ENCODE results near the gene IGIP.

Gene IGIP

GRCh38 chr5:140125637-140126036, at the start of gene IGIP:
IGIP (plus strand) TSS chr5:140125937; CDS start chr5:140128477, 2,540 bp downstream.
- DNase-seq (ENCODE audit: low read depth in 2 of 2) = no peak

DNA sequence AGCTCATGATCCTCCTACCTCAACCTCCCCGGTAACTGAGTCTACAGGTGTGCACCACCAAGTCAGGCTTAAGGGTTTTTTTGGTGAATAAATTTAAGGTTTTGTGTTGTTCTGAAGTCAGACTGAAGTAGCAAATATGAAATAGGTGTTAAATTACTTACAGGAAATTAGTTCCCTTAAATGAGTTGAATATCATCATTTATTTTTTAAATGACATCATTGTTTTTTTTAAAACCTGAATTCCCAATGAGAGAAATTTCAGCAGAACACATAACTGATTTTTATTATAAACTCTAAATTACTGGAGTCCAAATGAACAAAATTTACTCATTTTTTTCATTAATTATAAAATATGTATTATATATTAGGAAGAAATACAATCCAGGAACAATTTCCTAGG, 49.6 kb upstream of the IGIP start:
- no peak for DNase-seq (ENCODE audit: low read depth in 2 of 2)

DNA sequence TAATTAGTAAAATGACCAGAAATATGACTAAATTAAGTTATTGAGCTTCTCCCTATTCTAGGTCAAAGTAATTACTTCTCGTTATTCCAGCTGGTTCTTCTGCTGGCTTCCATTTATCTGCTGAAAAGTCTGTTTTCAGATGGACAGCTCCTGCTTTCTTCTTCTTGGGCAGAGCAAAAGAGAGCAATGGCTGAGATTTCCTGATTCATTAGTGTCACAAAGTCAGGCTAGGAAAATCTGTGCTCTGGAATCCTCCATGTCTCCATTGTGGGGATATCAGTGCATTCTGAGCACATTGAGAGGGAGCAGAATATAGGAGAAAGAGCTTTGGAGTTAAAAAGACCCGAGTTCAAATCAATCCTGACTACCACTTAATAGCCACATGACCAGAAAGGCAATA, 48.9 kb upstream of the IGIP start:
- DNase-seq (ENCODE audit: low read depth in 2 of 2) = no peak

GRCh38 chr5:140083120-140083519, 42.6 kb upstream of the IGIP start:
- no peak for DNase-seq (ENCODE audit: low read depth in 2 of 2)

DNA sequence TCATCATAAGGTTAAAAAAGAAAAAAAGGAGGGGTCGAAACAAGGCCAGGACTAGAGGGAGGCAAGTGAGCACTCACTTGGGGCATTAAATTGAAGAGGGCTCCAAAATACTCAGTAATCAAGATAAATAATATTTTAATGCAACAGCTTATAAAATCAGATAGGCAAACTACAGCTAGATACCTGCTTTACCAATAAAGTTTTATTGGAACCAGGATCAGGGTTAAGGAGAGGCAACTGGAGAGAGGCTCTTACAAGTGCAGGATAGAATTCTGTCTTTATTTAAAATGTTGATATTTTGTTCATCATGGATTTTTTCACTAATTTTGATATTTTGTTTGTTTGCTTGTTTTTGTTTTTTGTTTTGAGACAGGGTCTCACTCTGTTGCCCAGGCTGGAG, 42.1 kb upstream of the IGIP start:
- DNase-seq (ENCODE audit: low read depth in 2 of 2) = no peak

- DNase-seq (ENCODE audit: low read depth in 2 of 2) = no peak
Measured at GRCh38 chr5:140084541-140084940, 41.2 kb upstream of the IGIP start.

DNA sequence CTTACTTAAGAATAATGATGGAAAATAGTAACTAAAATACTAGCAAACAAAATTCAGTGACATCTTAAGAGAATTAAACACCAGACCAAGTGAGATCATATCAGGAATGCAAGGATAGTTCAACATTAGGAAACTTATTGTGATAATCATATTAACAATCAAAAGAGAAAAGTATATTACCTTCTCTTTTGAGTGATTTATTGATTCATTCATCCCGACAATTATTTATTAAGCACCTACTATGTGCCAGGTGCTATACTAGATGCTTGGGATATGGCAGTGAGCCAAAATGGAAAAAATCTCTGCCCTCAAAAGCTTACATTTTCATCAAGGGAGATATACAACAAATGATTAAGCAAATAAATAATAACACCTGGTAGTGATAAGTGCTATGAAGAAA, 35.5 kb upstream of the IGIP start:
- DNase-seq (ENCODE audit: low read depth in 2 of 2) = no peak

DNA sequence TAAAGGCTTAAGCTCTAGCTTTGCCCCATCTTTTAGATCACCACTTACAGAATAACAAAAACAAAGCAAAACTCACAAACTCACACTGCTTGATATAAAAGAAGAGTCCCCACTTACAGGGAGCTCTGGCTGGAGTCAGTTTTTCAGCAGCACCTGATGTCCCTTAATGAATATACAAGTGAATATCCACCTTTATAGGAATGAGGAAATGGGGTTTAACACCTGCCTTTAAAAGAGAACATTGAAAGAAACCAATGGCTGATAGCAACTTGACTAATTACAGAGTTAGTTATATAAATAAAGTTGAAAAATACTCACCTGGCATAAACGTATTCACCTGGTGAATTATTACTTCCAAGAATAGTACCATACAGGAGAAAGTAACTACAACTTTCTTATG, 32.6 kb upstream of the IGIP start:
- DNase-seq (ENCODE audit: low read depth in 2 of 2) = no peak

DNA sequence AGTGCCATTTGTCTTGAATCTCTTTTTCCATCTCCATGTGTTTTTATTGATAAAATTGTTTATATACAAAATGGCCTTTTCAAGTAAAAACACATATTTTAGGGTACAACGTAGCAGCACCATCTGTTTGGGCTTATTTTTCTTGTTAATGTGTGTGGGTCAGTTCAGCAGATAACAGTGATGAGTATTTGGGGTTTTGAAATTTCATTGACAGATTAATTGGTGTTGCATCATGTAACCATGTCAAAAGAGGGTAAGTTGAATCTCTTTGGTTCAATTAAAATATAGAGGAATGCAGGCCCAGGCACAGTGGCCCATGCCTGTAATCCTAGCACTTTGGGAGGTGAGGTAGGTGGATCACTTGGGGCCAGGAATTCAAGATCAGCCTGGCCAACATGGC, 31.9 kb upstream of the IGIP start:
- no peak for DNase-seq (ENCODE audit: low read depth in 2 of 2)

- no peak for DNase-seq (ENCODE audit: low read depth in 2 of 2)
Measured at GRCh38 chr5:140094889-140095288, 30.8 kb upstream of the IGIP start.

- no peak for DNase-seq (ENCODE audit: low read depth in 2 of 2)
Measured at GRCh38 chr5:140101179-140101578, 24.6 kb upstream of the IGIP start.

DNA sequence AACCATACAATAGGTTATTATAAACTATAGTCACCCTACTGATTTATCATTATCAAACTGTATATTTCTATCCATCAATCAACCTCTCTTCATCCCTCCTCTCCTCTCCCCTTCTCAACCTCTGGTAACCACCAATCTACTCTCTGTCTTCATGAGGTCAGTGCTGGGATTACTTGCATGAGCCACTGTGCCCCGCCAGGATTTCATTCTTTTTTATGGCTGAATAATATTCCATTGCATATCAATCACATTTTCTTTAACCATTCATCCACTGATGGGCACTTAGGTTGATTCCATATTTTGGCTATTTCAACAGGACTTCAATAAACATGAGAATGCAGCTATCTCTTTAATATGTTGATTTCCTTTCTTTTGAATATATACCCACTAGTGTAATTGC, 22.6 kb upstream of the IGIP start:
- DNase-seq (ENCODE audit: low read depth in 2 of 2) = no peak

- DNase-seq (ENCODE audit: low read depth in 2 of 2) = no peak
Measured at GRCh38 chr5:140104100-140104499, 21.6 kb upstream of the IGIP start.

GRCh38 chr5:140106101-140106500, 19.6 kb upstream of the IGIP start:
- no peak for DNase-seq (ENCODE audit: low read depth in 2 of 2)

GRCh38 chr5:140106805-140107311, 18.9 kb upstream of the IGIP start:
- DNase-seq (ENCODE audit: low read depth in 2 of 2) = no peak

DNA sequence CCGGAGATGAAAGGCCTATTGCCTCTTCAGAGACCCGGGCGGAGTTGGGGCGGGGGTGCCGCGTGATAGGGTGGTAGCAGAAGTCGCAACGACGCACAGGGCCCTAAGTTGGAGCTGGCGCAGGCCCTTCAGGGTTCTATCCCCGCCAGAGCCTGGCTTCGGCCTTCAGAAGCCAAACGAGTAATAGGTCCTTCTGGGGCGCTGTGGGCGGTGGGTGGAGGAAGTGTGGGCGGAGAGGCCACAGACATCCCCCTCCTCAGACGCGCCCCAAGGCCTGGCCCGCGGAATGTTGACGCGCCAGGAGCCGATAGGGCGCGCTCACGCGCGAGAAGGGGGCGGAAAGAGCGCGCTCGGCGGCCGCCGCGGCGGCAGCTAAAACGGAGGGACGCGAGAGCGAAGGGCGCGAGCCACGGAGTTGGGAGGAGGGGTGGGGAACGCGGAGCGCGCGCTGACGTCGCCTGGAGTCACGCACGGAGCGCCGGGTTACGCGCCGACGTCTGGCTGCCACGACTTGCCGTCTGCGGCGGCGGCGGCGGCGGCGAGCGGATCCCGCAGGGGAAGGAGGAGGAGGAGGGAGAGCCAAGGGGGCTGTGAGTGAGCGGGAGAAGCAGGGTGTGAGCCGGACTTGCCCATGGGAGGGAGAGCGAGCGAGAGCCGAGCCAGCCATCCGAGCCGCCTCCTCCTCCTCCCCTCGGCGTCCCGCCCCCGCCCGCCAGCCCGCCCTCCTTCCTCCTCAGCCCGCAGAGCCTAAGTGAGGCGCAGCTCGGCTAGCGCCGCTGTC, 18.2 kb upstream of the IGIP start:
- peak; percentile 76 to 78 for DNase-seq (ENCODE audit: low read depth in 2 of 2)

DNA sequence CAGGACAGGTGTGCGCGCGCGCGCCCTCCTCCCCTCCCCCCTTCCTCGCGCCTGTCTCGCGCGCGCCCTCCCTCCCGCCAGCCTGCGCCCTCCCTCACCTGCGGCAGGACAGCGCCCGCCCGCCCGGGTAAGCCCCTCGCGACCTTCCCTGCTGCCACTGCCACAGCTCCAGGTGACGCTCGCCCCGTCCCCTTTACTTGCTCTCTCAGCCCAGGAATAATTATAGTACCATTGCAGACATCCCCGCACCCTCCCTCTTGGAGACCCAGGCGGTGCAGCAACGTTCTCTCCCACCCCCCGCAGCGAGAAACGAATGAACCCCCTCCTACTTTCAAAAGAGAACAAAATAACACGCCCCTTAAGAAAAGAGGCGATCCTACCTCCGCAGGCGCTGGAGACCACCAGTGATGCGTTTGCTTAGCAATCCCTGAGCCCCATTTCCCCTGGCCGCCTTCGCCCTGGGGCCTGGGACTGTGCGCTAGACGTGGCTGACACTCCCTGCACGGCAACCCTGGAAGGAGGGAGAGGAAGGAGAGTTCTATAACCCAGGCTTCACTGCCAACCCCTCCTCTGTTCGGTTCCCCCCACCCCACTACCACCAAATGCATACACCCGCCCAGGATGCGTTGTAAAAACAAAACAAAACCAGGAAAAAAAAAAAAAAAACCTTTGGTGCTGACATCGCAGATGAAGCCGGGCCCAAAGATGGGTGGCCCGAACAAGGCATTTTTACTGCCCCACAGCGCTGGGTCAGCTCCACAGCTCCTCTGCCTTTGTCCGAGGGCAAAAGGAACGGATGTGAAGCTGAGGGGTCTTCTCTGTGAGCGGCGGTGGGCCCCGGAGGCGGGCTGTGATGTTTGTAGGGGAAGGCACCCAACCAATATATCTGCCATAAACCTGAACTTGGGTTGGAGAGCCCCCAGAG, 17.4 kb upstream of the IGIP start:
- DNase-seq (ENCODE audit: low read depth in 2 of 2) = no peak

DNA sequence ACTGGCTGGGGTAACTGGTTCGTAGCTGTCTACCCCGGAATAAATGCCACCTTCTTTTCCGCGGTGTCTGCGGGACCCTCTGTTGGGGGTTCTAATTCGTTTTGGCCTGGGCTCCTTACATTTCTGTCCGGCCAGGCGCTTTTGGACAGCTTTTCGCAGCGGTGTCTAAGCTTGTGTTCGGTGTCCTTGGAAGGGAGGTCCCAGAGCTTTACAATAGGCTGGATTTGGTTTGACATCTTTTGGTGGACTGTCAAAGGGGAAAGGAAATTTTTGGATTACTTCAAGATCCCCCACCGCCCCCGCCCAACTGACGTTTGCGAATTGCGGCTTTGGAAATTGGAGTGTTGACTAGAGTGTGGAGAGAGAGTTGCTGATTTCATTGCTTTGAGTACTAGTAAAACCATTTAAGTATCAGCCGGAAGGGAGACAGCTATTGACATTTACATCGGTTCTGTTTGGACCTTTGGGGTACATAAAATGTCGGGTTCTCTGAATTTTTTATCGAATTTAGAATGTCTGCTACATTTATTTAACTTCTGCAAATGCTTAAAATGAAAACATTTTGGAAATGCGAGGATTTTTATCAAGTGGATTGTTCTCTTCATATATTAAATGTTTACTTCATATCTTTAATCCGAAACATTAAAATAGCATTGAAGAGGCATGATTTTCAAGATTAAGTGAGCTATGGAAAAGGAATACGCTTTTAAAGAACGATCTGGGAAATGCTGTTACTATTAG, 16.5 kb upstream of the IGIP start:
- DNase-seq (ENCODE audit: low read depth in 2 of 2) = no peak

DNA sequence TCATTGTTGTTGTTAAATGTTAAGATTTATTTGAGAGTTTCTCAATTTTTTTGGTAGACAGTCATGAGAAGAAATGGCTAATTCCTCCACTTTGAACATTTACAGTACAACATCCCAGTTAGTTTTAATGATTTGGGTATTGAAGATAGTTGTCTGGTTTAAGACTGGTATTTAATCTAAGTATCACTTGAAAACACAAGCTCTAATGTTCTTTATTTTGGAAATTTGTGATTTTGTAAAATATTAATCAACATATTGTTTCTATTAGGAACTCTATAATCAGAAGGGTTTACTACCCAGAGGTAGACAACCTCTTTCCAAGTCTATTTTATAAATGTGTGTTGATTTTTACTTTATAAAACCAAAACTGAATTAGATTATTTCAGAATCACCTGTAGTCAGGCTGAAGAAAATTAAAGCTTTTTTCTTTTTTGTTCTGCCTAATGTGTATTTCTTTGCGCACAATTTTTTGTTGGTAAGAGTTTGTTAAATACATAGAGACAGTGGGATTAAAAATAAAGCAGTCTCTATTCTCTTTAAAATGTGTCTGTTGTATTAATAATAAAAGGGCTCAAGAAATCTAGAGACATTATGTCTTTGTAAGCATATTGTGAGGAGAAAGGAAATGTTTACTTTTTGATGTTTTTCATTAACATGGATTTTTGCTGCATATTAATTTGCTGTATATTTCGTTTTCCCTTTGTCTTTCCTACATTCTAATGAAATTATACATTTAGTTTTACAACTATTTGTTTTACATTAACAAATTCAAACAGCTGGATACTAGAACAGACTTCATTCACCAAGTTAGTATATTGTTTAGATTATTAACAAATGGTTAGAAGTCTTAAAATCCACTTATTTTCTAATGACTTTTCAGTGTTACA, 15.7 kb upstream of the IGIP start:
- no peak for DNase-seq (ENCODE audit: low read depth in 2 of 2)

- DNase-seq (ENCODE audit: low read depth in 2 of 2) = no peak
Measured at GRCh38 chr5:140110646-140110957, 15.1 kb upstream of the IGIP start.

All from stimulated activated CD4-positive, alpha-beta T cell treated with anti-CD3 and anti-CD28 coated beads, Interleukin-1b, Interleukin-23, amount 100 ng/mL, for 1 hour (primary cell).